ENCODE measurements around the gene MYO3B.
A peak's percentile ranks its signal among the peaks of the same experiment; 100 is the strongest.

MYO3B gene

DNA sequence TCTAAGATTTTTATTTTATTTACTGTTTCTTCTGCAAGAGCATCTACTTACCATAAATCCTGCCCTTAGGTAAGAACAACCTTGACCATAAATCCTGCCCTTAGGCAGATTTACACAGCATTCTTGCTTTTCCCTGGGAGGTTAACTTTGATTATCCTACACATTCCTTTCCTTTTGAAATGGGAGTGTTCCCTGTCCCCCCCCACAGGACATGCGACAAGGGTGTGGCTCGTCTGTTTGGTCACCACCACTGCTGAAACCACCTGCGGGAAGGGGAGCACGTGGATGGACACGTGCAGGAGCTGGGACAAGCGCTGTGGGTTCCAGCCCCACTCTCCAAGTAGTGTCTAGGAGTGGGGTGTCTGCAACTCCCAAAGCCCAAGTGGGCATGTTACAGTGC is 297.9 kb downstream of the MYO3B start:
- DNase-seq (ENCODE audit: low spot score), result no peak

DNA sequence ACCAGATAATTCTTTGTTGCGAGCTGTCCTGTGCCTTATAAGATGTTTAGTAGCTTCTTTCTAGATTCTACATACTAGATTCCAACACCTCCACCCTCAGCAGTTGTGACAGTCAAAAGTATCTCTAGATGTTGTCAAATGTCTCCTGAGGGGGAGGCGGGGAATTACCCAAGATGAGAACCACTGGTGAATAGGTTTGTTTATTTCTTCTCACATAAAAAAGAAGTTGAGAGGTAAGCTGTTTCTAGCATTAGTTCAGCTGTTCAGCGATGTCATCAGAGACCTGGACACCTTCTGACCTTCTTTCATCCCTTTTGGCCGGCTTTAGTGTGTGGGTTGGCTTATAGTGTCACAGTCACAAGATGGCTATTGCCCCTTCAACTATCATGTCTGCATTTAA is 299.7 kb downstream of the MYO3B start:
- no peak for DNase-seq (ENCODE audit: low spot score)

DNA sequence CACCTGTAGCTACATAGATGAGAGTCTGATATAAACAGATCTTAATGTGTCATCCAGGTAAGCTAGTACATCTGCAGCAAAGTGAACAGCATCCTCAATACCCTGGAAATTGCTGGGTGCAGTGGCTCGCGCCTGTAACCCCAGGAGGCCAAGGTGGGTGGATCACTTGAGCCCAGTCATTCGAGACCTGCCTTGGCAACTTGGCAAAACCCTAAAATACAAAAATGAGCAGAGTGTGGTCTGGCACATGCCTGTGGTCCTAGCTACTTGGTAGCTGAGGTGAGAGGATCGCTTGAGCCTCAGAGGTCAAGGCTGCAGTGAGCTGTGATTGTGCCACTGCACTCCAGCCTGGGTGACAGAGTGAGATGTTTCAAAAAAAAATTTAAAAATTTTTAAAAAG is 303.3 kb downstream of the MYO3B start:
- DNase-seq (ENCODE audit: low spot score), result no peak

DNA sequence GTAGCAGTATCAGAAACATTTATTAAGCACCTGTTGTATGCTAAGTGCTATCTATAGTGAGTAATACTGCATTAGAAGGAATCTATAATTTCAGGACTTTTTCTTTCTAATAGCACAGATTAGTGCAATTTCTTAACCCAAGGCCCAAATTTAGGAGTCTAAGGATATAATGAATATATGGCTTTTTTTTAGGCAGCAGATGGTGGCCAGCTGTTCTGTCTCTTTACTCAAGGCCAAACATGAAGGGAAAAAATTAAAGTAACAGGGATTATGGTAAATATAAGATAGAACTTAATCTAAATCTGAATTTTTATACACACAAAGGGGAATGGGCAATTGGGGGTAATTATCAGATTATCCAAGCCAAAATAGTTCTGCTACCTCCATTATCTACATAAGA is 306.6 kb downstream of the MYO3B start:
- DNase-seq (ENCODE audit: low spot score), result no peak

DNA sequence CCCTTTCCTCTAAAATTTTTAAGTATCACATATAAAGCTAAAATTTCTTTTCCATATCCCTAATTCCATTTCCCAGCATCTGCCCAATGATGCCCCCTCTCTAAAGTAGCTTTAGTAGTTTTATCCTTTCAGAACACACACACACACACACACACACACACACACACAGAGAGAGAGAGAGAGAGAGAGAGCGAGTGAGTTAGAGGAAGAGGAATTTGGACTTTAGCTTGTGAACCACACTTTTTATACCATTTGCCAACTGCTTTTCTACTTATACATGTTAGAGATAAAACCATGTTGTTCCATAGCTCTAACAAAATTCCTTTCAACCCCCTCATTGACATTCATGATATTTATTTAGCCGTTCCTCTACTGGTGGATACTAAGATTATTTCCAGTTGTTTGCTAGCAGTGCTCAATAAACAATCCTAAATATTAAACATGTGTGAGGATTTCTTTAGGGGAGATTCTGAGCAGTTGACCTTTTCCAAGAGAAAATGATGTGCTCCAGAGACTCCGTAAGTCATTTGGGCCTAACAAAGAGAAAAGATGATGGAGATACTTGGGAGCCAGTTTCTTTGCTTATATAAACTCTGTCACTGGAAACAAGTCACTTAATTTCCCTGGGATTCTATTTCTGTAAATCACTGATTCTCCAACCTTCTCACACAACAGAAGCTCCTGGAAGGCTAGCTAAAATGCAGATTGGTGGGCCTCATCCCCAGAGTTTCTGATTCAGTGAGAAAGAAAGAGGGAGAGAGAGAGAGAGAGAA is 307.5 kb downstream of the MYO3B start:
- no peak for DNase-seq (ENCODE audit: low spot score)

DNA sequence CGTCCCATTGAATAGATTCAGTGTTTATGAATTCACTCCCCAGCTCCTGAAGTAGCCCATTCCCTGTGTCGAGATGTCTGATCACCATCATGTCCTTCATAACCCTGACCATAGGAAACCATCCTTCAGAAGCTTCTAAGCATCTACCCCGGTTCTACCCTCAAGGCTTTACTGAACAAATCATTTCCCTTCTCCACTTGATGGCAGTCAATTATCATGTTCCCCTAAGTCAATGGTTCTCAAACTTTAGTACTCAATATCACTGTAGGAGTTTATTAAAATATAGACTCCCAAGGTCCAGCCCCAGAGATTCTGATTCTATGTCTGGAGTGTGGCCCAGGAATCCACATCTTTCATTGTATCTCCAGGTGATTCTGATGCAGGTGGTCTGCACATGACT is 308.8 kb downstream of the MYO3B start:
- no peak for DNase-seq (ENCODE audit: low spot score)

DNA sequence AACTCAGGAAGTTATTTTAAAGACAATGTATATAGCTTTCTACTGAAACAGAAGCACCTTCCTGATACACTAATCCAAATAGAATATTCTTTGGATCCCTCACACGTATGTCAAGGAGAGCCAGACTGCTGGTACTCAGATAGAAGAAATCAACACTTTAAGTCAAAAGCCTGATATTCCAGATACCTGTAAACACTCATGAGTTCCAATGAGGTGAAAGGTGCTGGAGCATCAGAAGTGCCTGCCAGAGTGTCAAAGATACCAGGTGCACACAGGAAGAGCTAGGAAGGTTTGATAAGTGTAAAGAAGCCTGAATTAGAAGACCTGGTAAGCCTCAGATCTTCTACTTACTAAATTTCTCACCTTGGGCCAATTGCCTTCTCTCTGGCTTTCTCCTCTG is 310.9 kb downstream of the MYO3B start:
- DNase-seq (ENCODE audit: low spot score), result no peak

DNA sequence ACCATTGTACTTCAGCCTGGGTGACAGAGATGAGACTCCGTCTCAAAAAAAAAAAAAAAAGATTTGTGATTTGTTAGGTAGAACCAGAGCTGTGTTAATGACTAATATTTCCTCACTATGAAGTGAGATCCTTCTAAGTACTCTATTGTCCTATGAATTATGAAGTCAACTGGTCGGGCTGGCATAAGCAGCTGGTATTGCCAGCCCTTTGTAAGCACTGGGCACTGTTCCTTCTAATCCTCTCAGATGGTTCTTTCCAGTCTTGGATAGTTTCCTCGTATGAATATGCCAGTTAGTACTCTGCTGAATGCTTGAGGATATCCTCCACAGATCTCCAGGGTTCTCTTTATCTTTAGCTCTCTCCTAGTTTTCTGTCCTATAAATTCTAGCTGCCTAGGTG is 314.1 kb downstream of the MYO3B start:
- peak; percentile 37 for DNase-seq (ENCODE audit: low spot score)

DNA sequence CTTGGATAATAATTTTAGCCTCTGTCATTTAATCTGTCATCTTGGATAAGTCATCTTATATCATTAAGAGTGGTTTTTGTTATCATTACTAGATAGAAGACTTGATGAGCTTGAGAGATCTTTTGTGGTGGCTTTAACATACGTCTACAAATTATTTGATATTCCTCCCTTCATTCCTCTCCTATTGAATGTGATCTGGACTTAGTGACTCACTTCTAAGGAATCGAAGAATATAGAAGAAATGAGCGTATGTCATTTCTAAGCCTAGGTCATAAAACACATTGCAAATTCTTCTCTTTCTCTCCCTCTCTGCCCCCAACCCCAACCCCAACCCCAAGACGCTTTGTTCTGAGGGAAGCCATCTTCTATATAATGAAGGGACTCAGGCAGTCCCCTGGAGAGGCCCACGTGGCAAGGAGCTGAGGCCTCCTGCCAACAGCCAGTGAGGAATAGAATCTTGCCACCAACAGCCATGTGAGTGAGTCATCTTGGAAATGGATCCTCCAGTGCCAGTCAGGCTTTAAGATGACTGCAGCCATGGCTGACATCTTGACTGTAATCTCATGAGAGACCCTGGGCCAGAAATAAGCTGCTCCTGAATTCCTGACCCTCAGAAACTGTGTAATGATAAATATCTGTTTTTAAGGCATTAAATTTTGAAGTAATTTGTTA is 315.6 kb downstream of the MYO3B start:
- DNase-seq (ENCODE audit: low spot score), result no peak

DNA sequence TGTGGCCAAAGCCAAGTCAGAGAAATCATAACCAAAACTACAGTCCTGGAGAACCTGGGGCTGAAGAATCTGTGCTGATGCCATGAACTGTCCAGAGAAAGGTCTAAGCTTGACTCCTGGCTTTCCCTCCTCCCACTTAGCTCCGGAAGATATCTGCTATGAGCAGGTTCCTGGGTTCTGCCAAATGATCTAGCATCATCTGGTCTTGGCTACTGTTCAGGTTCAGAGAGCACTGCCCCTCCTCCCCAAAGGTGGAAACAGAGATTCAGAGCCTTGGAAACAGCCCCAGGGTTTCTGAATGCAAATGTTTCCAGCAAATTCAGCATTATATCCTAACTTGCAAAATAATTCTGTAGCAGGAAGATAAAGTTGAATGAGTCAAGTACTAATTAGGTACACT is 317.9 kb downstream of the MYO3B start:
- no peak for DNase-seq (ENCODE audit: low spot score)

DNA sequence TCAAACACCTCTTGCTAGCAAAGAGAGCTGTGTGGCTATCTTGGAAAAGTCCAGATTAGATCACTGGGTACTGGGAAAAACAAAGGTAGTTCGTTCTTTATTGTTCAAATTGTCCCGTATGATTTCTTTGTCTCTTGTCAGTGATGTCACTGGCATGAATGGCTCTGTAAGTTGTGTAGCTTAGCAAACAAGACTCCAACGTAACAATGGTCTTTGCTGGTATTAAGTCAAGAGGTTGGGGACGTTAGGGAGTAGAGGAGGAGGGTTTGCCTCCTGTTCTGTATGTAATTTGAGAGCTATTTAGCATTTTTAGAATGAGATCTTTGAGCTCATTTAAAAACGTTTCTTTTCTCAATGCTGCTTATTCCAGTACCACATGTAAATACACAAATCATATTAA is 320.7 kb downstream of the MYO3B start:
- DNase-seq (ENCODE audit: low spot score), result no peak

DNA sequence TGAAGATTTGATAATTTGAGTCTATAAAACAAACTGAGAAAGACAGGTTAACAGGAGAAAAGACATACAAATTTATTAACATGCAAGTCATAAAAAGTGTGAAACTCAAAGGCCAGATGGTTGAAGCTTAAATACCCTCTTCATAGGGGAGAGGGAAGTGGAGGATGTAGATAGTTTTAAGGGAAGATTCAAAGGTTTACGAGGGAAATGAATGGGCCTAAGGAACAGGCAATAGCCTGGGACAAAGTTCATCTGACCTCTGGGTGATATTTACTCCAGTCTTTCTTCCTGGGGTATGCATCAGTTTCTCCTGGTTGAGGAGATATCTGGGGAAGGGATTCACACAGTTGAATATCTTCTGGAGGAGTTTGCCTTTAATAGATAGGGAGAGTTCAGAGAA is 322.2 kb downstream of the MYO3B start:
- DNase-seq (ENCODE audit: low spot score), result no peak

DNA sequence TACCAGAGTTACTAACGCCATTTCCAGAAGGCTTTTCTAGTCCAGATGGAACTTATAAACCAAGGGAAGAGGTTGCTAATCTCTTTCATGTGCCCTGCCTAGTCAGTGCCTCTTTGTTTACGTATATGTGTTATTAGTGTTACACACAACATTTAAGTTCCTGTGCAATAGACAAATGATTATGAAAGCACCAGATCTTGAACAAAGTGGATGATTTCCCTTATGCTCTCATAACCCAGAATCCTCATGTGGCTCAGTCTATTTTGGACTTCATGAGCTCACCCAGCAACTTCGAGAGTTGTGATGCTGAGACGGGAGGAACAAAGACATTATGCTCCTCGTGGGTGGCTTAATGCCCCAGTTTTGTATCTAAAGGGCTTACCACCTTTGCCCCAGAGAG is 322.8 kb downstream of the MYO3B start:
- DNase-seq (ENCODE audit: low spot score), result peak; percentile 70

DNA sequence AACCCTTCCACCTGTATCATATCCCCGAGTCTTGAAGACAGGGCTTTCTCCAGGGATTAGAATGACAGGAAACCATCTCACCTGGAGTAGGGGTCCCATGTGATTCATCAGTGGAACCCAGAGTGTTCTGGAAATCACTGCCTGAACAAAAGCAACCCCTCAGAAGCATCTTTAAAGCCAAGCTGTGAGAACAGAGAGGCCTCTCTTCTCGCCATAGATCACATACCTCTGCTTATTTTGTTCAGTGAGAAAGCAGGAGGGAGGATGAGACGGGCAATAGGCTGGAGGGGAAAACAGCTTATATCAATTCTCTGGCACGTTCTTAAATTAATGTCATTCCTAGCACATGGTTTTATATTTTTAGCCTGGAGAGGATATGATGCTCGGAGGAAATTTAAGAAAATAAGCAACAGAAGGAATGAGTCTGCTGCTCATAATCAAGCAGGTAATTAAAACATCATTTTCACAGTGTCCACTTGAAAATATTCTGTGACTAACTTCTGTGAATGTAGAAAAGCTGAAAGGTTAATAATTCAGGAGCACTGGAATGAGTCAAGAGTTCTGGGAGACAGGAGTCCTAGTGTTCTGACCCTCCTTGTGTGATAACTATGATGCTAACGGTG is 323.6 kb downstream of the MYO3B start:
- DNase-seq (ENCODE audit: low spot score), result no peak

DNA sequence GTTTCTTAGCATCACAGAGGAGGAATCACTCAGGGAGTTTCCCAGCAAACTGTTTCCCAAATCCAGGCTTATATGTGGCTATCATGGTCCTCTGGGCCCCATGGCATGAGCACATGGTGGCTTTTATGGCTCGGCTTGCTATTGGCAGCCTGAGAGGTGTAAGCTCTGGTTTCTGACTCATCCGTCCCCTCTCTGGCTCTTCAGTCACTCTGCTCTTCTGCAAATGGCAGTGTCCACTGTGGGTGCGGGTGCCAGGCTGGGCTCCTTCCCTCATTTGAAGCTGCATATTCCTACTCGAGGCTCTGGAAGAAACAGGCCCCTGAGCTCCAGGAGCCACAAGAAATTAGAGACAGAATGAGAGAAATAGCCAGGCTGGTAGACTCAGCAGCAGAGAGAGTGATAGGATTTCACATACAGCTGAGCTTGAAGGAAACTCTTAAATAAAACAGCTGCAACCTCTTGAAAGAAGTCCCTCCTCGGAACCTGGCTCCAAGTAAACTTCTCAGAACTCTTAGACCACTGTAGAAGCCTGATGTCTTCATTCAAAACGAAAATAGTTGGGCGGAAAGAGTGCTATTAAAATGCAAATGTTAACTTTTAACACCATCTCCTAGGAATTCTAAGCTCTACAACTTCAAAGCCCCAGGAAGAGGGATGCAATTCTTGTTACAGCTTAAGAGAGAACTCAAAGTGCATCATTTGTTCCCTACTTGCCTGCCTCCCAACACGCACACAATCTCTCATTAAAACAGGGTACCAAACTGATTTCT is 324.6 kb downstream of the MYO3B start:
- DNase-seq (ENCODE audit: low spot score), result no peak

DNA sequence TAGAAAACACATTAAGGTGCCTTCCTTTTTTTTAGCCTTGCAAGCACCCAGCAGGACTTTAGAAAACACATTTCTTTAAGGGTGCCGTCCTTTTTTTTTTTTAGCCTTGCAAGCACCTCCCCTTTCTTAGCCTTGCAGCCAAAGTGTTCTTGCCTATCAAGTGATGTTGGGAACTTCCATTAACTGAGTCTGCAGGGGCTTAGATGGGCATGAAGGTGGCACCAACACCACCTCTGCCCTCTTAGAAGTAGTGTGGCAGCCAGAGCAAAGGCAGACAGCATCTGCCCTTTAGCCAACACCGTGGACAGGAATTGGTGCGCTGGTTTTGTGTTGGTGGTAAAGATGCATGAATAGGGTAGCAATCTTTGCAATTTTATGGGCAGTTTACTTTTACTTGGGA is 325.6 kb downstream of the MYO3B start:
- no peak for DNase-seq (ENCODE audit: low spot score)

DNA sequence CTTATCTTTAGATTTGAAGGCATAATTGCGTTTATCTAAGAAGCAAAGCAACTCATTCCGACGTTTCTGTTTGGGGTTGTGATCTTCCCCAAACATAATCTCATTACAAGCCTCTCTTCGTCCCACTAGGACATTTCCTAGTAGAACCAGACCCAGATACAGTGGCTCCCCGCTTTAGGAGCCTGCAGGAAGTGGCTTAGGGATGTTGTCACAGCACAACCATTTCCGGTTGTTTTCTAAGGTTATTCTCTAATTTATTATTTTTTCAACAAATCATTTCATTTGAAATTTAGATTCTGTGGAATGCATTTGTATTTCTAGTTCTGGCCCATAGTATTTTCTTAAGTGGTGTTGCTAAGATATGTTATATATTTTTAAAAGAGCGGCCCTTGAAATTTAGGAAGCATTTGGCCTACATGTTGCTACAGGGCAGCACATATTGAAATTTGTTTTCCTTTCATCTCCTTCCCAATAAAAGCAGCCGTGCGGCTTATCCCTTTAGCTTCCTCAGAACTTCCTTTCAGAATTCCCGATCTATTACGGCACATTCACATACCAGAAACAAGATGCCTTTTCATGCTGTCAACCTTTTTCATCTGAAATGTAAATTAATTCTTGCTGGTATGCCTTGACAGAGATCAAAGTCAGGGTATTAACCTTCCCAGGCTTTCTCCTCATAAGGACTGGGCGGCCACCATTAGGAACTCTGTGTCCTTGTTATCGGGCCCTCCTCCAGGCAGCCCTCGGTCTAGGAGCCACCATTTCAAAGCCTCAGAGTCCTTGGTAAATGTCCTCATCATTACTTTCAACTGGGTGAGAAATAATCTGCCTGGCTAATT is 326.2 kb downstream of the MYO3B start:
- no peak for DNase-seq (ENCODE audit: low spot score)

DNA sequence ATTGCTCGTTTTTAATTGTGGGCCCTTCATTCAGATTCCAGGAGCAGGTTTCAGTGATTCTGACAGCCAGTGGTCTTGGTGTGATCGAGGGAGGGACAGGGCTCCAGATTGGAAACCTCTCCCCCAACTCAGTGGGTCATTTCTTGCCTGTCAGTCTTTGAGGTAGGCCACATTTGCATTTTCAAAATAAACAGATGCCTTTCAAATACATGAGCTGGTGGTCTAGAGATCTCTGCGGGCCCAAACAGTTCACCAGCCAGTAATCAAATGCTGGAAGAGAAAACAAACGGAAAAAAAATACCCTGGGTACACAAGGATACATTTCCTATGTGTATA is 326.8 kb downstream of the MYO3B start:
- DNase-seq (ENCODE audit: low spot score), result no peak

DNA sequence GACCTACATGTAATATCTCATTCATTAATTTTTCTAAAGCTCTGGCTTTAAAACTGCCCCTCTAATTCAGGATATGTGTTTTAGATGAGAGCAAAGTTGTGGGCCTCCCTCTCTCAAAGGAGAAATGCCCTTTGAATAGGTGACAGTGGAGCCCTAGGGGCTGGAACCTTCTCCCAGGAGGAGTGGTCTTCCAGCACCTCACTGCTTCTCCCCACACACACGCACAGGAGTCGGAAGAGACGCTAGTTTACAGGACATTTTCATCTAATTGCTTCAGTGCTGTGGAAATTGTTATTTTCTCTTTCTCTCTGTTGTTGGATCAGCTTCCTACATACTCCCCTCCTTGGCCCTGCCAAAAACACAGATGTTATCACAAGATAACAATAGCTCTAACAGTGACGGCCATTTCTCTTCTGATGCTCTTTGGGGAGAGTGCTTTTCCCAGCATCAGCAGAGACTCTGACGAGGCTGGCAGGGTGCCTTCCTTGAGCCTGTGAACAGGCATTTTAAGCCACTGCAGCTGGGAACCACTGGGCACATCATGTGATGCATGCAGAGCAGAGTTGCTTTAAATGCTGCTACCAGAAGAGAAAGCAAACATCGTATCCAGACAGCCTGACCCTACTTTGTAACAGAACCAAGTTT is 327.8 kb downstream of the MYO3B start:
- peak; percentile 95 for DNase-seq (ENCODE audit: low spot score)

DNA sequence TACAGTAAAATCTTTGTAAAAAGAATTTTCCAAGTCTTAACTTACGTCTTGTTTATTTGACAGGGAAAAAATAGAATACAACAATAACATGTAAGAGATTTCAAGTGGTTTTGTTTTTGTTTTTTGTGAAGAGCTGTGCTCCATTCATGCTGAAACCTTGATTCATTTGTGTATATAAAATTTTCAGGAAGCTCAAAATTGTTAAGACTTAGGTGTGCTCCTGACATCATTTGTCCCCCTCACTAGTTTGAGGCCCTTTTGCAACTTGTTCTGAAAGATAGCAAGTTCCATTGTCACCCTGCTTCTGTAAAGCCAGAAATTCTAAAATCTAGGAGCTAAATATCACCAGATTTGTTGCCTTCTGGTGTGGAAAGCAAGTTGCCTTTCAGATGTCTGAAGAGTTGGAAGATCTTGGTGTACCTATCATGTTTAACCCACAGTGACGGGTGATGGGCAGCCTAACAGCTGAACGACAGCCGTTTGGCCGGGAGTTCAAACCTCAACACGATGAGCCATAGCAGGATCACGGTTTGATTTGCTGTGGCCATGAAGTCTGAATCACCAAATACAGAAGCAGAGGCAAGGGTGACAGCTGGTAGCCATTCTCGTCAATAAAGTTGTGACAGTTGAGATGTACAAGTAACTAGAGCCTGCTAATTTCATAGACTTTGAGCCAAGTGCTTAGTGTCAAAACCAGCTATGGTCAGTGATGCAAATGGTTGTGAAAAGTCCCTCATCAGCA is 331.7 kb downstream of the MYO3B start:
- no peak for DNase-seq (ENCODE audit: low spot score)

DNA sequence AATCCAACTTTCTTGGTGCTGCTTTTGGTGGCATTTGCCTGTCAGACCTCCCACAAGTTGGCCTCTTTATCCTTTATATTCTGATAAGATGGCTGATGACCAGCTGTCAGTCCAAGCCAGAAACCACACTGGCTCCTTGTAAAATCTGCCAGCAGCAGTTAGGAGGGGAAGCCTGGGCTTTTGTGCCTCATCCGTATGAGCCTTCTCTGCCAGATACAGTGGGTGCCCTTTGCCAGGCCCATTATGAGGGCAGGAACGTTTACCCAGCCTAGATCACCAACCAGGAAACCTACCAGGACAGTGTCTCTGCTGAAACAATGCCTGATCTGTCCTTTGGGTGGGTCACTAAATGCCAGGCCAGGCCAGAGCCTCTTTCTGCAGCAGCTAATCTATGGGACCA is 334.3 kb downstream of the MYO3B start:
- peak; percentile 87 for DNase-seq (ENCODE audit: low spot score)

Measured in putamen (tissue), 1 donor.